Measurements from ENCODE around the gene SPAG16. TPM values are rescaled to one million over a fixed set of nuclear protein-coding genes. Genes with fewer than 3 reads are reported as not detected.

SPAG16 gene
- total RNA-seq, 1 experiment from 2014 or later, result 0.30 TPM

DNA sequence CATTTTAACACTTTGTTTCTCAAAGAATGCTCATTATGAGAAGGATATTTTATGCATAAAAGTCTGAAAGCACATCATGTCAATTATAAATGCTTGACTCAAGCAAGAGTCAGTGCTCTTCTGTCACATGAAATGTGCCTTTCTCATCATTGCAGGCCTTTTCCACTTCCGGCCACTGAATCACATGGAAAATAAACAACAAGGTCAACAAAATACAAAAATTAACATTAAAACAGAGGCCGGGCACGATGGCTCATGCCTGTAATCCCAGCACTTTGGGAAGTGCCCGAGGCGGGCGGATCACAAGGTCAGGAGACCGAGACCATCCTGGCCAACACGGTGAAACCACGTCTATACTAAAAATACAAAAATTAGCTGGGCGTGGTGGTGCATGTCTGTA is 480.6 kb downstream of the SPAG16 start (continued):
- TF ChIP-seq YY1 (IDR thresholded peaks at IDR 0.05; ENCODE audit: extremely low read depth, insufficient replicate concordance, low read depth, low read length), result no peak
- no peak for TF ChIP-seq EZH2phosphoT487 (IDR thresholded peaks at IDR 0.05; ENCODE audit: borderline replicate concordance)
- no peak for TF ChIP-seq FOSL1 (IDR thresholded peaks at IDR 0.05; ENCODE audit: low read depth)
- no peak for TF ChIP-seq EGR1 (IDR thresholded peaks at IDR 0.05; ENCODE audit: low read depth)
- TF ChIP-seq, protein P1, sequence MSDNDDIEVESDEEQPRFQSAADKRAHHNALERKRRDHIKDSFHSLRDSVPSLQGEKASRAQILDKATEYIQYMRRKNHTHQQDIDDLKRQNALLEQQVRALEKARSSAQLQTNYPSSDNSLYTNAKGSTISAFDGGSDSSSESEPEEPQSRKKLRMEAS (IDR thresholded peaks at IDR 0.05), result no peak

DNA sequence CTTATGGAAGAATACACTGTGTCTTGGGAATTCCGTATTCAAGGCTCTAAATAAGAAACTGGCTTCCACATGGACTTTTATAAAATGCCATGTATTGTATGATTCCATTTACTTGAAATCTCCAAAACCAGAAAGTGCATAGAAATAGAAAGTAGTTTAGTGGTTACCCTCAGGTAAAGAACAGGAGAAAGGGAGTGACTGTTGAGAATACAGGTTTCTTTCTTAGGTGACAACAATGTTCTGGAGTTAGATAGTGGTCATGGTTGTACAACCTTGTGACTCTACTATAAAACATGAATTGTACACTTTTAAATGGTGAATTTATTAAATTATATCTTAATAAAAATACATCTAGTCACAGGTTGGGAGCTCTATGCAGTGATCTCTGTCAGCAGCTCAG is 481.8 kb downstream of the SPAG16 start:
- Histone ChIP-seq H3K4me1 (ENCODE audit: control insufficient read depth in 1 of 2, insufficient read depth in 2 of 2, low read length in 2 of 2) (no peaks in the 10 kb centered on the region), H3K27ac (ENCODE audit: low read depth, low read length) (no peak overlapping the region), H3K4me3 (replicated peaks in 1 of 2; ENCODE audit: low read depth in 1 of 2, low read length in 2 of 2) (no peak overlapping the region), H3K79me2 (ENCODE audit: insufficient read depth, low read length) (no peaks in the 10 kb centered on the region), H2AFZ (ENCODE audit: low read depth, low read length, poor library complexity, severe bottlenecking) (no peak overlapping the region), H3K9me2 (ENCODE audit: insufficient read depth) (no peaks in the 10 kb centered on the region), H3K9me3 (ENCODE audit: control insufficient read depth in 1 of 2, insufficient read depth in 1 of 2, low read depth in 1 of 2, low read length in 2 of 2) (no peaks in the 10 kb centered on the region), H3K9ac (ENCODE audit: low read length) (no peak overlapping the region), H3K4me2 (ENCODE audit: low read length) (no peak overlapping the region), H4K20me1 (ENCODE audit: insufficient read depth) (no peaks in the 10 kb centered on the region), H3K27me3 (ENCODE audit: insufficient read depth, low read length) (no peaks in the 10 kb centered on the region), H3K36me3 (ENCODE audit: control insufficient read depth in 1 of 2, insufficient read depth in 2 of 2, low read length in 2 of 2) (no peaks in the 10 kb centered on the region)
- DNase-seq (ENCODE audit: low read depth, low spot score) (no peak), ATAC-seq (no peak)
- TF ChIP-seq EZH2 (IDR thresholded peaks at IDR 0.05) (no peak), JUND (IDR thresholded peaks at IDR 0.05) (no peak), TCF7L2 (IDR thresholded peaks at IDR 0.05; ENCODE audit: borderline replicate concordance, extremely low read depth, insufficient read depth, insufficient read length) (no peak), FOSL1 (IDR thresholded peaks at IDR 0.05; ENCODE audit: low read depth) (no peak), YY1 (IDR thresholded peaks at IDR 0.05; ENCODE audit: extremely low read depth, insufficient replicate concordance, low read depth, low read length) (no peak), CEBPB (IDR thresholded peaks at IDR 0.05; ENCODE audit: low read depth) (no peak), RAD21 (IDR thresholded peaks at IDR 0.05; ENCODE audit: low read depth) (no peak), ZFX (IDR thresholded peaks at IDR 0.05) (no peak), SRF (IDR thresholded peaks at IDR 0.05; ENCODE audit: low read depth) (no peak), EGR1 (IDR thresholded peaks at IDR 0.05; ENCODE audit: low read depth) (no peak), POLR2AphosphoS5 (IDR thresholded peaks at IDR 0.05; ENCODE audit: low read depth, low read length) (no peak), ELF1 (IDR thresholded peaks at IDR 0.05; ENCODE audit: borderline replicate concordance, low read depth) (no peak), SP1 (IDR thresholded peaks at IDR 0.05; ENCODE audit: low read depth) (no peak), EZH2phosphoT487 (IDR thresholded peaks at IDR 0.05; ENCODE audit: borderline replicate concordance) (no peak), POLR2A (IDR thresholded peaks at IDR 0.05; ENCODE audit: borderline replicate concordance, extremely low read depth, insufficient read depth, insufficient read length) (no peak)
- TF ChIP-seq, protein P2, sequence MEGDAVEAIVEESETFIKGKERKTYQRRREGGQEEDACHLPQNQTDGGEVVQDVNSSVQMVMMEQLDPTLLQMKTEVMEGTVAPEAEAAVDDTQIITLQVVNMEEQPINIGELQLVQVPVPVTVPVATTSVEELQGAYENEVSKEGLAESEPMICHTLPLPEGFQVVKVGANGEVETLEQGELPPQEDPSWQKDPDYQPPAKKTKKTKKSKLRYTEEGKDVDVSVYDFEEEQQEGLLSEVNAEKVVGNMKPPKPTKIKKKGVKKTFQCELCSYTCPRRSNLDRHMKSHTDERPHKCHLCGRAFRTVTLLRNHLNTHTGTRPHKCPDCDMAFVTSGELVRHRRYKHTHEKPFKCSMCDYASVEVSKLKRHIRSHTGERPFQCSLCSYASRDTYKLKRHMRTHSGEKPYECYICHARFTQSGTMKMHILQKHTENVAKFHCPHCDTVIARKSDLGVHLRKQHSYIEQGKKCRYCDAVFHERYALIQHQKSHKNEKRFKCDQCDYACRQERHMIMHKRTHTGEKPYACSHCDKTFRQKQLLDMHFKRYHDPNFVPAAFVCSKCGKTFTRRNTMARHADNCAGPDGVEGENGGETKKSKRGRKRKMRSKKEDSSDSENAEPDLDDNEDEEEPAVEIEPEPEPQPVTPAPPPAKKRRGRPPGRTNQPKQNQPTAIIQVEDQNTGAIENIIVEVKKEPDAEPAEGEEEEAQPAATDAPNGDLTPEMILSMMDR (IDR thresholded peaks at IDR 0.05 in 2 of 3, conservative IDR thresholded peaks at IDR 0.05 in 1 of 3; ENCODE audit: borderline replicate concordance in 1 of 3, insufficient read depth in 1 of 3, low read depth in 2 of 3, low read length in 2 of 3), result no peak
- TF ChIP-seq, protein P3, sequence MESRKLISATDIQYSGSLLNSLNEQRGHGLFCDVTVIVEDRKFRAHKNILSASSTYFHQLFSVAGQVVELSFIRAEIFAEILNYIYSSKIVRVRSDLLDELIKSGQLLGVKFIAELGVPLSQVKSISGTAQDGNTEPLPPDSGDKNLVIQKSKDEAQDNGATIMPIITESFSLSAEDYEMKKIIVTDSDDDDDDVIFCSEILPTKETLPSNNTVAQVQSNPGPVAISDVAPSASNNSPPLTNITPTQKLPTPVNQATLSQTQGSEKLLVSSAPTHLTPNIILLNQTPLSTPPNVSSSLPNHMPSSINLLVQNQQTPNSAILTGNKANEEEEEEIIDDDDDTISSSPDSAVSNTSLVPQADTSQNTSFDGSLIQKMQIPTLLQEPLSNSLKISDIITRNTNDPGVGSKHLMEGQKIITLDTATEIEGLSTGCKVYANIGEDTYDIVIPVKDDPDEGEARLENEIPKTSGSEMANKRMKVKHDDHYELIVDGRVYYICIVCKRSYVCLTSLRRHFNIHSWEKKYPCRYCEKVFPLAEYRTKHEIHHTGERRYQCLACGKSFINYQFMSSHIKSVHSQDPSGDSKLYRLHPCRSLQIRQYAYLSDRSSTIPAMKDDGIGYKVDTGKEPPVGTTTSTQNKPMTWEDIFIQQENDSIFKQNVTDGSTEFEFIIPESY (IDR thresholded peaks at IDR 0.05; ENCODE audit: extremely low read depth, insufficient replicate concordance, low read length), result no peak
- TF ChIP-seq, protein P1 (IDR thresholded peaks at IDR 0.05), result no peak
- ChIA-PET RAD21 (ENCODE audit: low non-redundant PET in 1 of 2, low total read pairs in 2 of 2, uncharacterized antibody in 2 of 2, unreplicated experiment in 2 of 2) (no interaction called here), POLR2A (no interaction called here), CTCF (no interaction called here)
- intact Hi-C loops (cut with micrococcal nuclease), result no loop called here
- no TSS peak for BruUV-seq (replicated peaks)
